ENCODE results near the gene HS3ST6.
A peak's percentile ranks its signal among the peaks of the same experiment; 100 is the strongest.
"Not testable (repeated sequence)": the region's sequence is repeated elsewhere in the genome, so short reads cannot be mapped to it uniquely, and the experiment has no call there.

HS3ST6 gene

GRCh38 chr16:1924095-1924494 is 5.9 kb upstream of the HS3ST6 start:
- no peak for DNase-seq

- DNase-seq = no peak
Measured at GRCh38 chr16:1923299-1924034, 5.3 kb upstream of the HS3ST6 start.

GRCh38 chr16:1922357-1922756 is 4.1 kb upstream of the HS3ST6 start:
- DNase-seq = no peak

- DNase-seq = peak in 1 of 5 donors; percentile 21
Measured at GRCh38 chr16:1920727-1921171, 2.5 kb upstream of the HS3ST6 start.

DNA sequence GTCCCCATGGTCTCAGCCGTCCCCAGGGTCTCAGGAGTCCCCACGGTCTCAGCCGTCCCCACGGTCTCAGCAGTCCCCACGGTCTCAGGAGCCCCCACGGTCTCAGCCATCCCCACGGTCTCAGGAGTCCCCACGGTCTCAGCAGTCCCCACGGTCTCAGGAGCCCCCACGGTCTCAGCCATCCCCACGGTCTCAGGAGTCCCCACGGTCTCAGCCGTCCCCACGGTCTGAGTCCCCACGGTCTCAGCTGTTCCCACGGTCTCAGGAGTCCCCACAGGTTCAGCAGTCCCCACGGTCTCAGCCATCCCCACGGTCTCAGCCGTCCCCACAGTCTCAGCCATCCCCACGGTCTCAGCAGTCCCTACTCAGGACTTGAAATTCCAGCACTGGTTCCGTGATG is 1.9 kb upstream of the HS3ST6 start:
- DNase-seq = not testable (repeated sequence)

- DNase-seq = no peak
Measured at GRCh38 chr16:1919327-1919998, 1.2 kb upstream of the HS3ST6 start.

DNA sequence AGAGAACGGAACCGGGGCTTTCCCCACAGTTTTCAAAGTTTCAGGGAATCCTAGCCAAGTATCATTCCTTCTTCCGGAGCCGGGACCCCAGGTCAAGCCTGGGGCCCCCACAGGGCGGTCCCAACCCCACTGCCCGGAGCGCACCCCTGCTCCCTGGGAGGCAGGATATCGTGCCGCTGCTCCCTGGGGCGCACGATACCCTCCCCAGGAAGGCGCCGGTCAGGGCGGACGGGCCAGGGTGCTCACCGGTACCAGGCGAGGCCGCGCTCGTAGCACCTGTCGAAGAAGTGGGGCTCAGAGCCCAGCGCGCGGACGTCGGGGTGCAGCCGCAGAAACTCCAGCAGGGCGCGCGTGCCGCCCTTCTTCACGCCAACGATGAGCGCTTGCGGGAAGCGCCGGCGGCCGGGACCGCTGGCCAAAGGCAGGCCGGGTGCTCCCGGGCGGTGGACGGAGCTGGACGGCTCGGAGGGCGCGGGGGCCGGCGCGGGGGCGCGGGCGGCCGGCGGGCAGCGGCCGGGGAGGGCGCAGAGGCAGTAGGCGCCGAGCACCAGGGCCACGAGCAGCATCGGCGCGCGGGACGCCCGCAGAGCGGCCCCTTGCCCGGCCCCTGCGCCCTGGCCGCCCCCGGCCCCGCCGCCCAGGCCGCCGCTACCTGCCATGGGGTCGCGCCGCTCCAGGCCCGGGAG is 407 bp downstream of the HS3ST6 start:
- DNase-seq = no peak

DNA sequence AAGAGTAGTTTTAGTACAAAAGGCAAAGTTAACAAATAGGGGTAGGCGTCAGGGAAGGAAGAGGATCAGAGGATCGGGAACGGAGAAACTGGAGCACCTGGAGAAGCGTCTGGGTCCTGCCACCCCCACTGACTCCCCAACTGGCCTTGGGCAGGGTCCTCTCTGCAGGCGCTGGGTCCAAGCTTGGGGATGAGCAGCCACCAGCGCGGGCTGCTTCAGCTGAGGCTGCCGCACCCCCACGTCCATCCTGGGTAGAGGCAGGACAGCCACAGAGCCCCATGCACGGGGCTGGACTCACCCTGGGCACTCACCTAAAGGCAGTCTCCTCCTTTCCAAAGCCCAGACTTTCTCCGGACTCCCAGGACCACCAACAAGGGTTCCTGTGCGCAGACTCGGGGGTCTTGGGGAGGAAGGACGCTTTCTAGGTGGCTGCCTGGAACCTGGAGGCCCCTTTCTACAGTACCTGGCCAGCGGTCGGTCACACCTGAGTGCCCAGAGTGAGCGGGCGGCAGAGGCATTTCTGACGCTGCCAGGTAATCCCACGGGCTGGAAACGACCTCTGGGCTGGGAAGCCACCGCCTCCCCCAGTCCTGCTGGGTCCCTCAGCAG is 1.1 kb downstream of the HS3ST6 start:
- DNase-seq = no peak

DNA sequence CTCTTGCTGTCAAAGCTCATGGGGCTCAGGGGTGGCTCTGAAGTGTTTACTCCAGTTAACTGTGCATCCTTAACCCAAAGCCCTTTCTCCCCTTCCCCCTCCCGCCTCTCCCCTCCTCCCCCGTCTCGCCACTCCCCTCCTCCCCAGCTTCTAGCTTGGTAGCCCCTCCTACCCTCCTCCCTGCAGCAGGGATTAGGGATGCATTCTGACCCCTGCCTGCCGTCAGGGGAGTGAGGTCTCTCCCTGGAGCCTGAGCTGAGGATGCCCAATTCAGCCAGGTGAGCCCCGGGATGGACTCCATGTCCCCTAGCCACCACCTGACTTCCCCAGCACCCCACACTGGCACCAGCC is 1.6 kb downstream of the HS3ST6 start:
- DNase-seq = no peak

DNA sequence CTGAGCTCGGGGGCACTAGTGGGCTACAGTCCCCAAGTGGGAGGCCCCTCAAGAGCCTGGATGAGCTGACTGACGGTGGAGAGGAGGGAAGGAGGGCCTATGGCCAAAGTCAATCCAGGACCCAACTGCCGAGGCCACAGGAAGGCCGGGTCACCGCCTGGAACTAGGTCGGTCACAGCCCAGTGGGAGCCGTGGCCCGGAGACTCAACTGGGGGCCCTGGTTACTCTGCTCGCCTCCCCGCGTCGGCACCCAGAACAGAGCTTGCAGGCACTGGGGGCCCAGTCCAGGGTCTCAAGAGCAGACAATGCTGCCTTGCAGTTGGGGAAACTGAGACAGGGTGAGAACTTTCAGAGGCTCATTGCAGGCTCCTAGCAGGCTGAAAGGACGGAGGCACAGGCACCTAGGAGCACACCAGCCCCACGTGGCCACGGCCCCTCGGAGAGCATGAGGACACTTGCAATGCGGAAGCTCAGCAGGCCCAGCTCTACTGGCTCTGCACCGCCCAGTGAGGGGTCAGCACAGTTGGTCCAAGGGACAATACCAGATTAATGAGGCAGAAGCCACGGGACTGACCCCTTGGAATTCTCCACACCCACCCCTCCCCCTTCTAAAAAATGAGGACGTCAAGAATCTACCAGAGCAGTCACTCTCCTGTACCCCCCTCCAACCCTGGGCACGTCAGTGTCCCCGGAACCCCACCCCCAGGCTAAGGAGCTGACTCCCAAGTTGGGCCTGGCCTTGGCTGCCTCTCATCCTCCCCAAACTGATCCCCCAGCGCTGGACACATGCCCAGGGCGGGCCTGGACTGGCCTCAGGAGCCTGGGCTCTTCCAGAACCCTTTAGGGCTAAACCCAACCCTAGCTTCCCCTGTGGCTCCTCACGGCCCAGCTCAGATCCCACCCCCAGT is 2.2 kb downstream of the HS3ST6 start:
- no peak for DNase-seq

GRCh38 chr16:1914988-1915387 is 3.2 kb downstream of the HS3ST6 start:
- DNase-seq = no peak

DNA sequence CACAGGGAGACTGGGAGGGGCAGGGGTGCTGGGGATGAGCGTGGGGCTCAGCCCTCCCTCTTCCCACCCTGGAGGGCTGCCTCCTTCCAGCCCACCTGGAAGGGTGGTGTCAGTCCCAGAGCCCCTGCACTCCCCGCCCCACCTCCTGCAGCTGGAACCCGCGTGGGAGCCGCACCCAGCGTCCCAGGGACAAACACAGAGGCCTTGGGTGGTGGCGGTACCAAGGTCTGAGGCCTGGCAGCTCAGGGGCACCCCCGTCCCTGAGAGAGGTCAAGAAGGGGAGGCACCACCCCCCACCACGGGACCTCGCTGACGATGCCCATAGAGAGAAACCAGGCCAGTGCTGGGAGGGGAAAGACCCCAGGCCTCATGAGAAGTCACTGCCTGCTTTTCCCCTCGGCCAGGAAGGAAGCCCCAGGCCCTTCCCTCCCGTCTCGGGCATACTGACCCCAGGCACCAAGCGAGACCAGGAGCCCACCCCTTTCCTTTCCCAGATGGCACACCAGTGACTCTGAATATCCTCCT is 4.1 kb downstream of the HS3ST6 start:
- DNase-seq = no peak

DNA sequence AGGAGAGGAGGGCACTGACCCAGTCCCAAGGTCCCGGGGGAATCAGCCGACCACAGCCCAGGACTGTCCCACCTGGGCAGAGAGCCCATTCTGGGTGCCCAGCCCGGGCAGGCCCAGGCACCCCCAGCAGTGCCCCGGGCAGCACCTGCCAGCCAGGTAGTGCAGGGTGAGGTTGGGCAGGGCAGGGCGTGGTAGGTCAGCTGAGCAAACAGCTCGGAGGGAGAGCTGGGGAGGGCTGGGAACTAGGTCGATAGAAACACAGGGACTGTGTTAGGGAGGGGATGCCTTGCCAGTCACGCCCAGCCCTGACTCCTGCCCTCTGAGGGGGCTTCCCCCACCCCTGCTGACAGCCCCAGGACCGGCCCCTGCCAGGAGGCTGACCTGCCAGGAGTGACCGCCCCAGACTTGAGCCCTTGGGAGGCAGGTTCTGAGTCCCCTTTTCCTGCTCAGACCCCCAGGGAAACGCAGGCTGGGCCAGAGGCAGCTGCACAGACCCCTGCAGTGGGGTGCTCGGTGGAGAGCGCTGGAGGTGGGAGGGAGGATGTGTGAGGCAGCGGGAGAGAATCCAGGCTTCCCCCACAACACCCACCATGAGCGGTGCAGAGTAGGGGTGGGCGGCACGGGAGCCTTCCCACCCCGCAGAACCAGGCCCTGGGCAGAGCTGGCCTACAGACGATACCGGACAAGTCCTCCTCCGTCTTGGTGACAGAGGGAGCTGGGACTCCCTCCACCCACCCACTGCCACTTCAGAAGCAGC is 4.7 kb downstream of the HS3ST6 start:
- no peak for DNase-seq

GRCh38 chr16:1912215-1912543 is 6.0 kb downstream of the HS3ST6 start:
- no peak for DNase-seq

DNA sequence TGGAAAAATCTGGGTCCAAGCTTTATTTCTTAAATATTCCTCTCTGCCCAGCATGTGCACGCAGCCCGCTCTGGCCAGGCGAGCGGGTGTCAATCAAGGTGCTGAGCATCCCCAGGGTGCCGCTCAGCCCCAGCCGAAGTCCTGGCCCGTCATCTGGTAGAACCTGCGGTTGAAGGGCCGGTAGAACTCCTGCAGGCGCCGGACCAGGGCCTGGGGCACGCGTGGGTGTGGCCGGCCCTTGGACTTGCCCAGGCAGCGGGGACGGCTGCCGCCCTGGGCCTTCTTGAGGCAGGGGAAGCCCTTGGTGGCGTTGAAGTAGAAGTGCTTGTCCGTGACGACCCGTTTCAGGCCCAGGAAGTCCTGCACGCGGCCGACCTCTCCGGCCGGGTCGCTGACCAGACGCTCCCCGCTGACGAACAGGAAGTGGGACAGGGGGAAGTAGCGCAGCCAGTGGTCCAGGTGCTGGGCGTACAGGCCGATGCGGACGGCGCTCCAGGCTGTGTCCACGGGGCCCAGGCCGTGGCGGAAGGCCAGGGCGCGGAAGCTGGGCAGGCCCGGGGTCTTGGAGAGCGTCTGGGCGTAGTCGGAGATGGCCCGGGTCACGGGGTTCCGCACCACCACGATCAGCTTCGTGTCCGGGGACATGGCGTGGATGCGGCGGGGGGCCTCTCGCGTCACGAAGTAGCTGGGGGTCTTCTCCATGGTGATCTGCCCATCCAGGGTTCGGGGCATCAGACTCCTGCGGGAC is 6.6 kb downstream of the HS3ST6 start:
- no peak for DNase-seq

DNA sequence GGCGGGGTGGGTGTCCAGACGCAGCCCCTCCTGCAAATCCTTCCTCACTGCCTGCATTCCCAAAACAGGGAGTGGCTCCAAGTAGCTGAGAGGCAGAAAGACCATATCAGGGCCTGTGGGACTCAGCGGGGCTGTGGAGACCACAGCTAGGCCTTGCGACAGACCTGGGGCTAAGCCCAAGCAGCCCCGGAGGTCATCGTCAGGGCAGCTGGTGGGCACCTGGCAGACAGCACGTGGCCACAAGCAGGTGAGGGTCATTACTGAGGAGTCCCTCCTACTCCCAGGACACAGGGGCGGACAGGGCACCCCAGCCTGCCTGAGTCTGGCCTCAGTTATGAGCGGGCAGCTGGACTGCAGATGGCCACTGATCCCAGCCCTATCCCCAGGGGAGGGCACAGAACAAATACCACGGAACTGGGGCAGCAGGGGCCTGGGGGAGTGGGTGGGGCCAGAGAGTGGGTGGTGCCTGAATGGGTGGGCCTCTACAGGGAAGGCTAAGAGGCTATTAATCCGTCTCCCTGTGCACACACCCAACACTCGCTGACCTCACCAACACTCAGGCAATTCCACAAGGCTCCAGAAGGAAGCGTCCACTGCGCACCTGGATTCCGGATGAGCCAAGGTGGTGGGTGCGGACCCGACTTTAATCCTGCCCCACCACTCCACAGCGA is 8.5 kb downstream of the HS3ST6 start:
- DNase-seq = no peak

DNA sequence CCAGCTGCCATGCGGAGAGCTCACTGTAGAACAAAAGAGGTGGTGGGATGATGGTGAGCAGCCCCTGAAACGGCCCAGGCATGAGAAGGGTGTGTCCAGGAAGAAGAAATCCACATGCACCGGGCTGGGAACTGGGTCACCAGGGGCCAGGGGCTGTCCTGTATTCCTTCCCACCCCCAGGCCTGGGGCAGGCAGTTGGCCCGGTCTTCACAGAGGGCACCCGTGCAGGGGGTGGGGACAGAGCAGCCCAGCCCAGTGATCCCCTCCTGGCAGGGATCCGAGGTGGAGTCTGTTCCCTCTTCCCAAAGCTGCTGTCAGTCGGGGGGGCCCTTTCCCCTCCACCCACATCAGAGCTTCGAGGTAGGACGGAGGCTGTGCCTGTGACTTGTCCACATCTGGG is 9.2 kb downstream of the HS3ST6 start:
- DNase-seq = no peak

- DNase-seq = no peak
Measured at GRCh38 chr16:1908184-1908583, 10.0 kb downstream of the HS3ST6 start.

GRCh38 chr16:1907226-1907860 is 10.9 kb downstream of the HS3ST6 start:
- no peak for DNase-seq

- DNase-seq = no peak
Measured at GRCh38 chr16:1906846-1907165, 11.4 kb downstream of the HS3ST6 start.

Measured in T-helper 1 cell (primary cell).